OCI-LY3 (cell line): ENCODE results near the gene ABHD10.

Experiments used
- CTCF ChIP-seq: fragments of 200-600, 300-600 bp; sonication (generic); IDR thresholded peaks from 2 replicates; pipeline ENCODE4 v1.5.1; 2014; ENCODE audit warnings: antibody characterized with exemption, low read length, low read depth
- EZH2phosphoT487 ChIP-seq: fragments of 200-600 bp; shearing (Covaris generic); IDR thresholded peaks from 2 replicates; pipeline ENCODE4 v1.6.1; 2018; ENCODE audit warnings: antibody characterized with exemption, mixed run types, low read depth

DNA sequence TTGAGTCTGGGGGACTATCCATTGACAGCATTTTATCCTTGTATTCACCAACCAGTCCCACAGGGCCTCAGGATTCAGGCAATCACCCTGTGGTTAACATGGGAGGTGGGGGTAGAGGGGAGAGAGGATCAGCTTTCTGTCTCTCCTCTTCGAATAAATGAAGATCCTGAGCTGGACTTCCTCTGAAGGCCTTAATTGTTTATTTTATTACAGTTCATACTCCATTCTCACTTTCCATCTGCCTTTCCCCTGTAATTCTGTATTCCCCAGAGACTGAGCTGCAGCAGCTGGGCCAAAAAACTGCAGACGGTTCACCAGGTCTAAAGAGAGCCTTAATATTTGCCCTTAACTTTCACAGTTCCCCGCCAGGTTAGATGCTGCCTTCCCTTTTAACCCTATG lies 31.8 kb downstream of the ABHD10 start:
- TF ChIP-seq CTCF (no peak), EZH2phosphoT487 (no peak)
